HEK293 (cell line): Measurements from ENCODE around the gene FAM120B.

Experiments
- EGR2 ChIP-seq: fragments of 450-650 bp; formaldehyde crosslinking; IDR thresholded peaks from 2 replicates; pipeline ENCODE4 v1.5.1; 2016; ENCODE audit warnings: low read depth, missing biosample characterization, missing genetic modification characterization
- GLI4 ChIP-seq: fragments of 450-650 bp; formaldehyde crosslinking; IDR thresholded peaks from 2 replicates; pipeline ENCODE4 v1.5.1; 2016; ENCODE audit warnings: missing biosample characterization, missing genetic modification characterization
- MYNN ChIP-seq: fragments of 450-650 bp; formaldehyde crosslinking; IDR thresholded peaks from 2 replicates; pipeline ENCODE4 v1.5.1; 2016; ENCODE audit warnings: missing biosample characterization, missing genetic modification characterization, borderline replicate concordance
- ZNF274 ChIP-seq, 2 experiments: fragments of 200-500 bp in 1 of 2; fragments of 450-650 bp in 1 of 2; sonication (Bioruptor generic) in 1 of 2; formaldehyde crosslinking in 1 of 2; IDR thresholded peaks; 2 replicates each; pipeline versions ENCODE4 v1.5.1 to v1.6.1; 2014 to 2016; ENCODE audit warnings: borderline replicate concordance in 1 of 2, inconsistent platforms in 1 of 2, low read length in 1 of 2, missing biosample characterization in 1 of 2, missing genetic modification characterization in 1 of 2
- ZNF621 ChIP-seq: fragments of 450-650 bp; formaldehyde crosslinking; IDR thresholded peaks from 2 replicates; pipeline ENCODE4 v1.5.1; 2017; ENCODE audit warnings: missing biosample characterization, missing genetic modification characterization
- ZNF658 ChIP-seq: fragments of 450-650 bp; formaldehyde crosslinking; IDR thresholded peaks from 2 replicates; pipeline ENCODE4; 2016; ENCODE audit warnings: missing biosample characterization, missing genetic modification characterization
- TF ChIP-seq, protein P1 (sequence below): fragments of 450-650 bp; formaldehyde crosslinking; IDR thresholded peaks from 2 replicates; pipeline ENCODE4 v1.5.1; 2016; ENCODE audit warnings: missing biosample characterization, missing genetic modification characterization
- TF ChIP-seq, protein P2 (sequence below): fragments of 450-650 bp; formaldehyde crosslinking; IDR thresholded peaks from 2 replicates; pipeline ENCODE4 v1.5.1; 2016; ENCODE audit warnings: missing biosample characterization, missing genetic modification characterization
- TF ChIP-seq, protein P3 (sequence below): fragments of 450-650 bp; formaldehyde crosslinking; IDR thresholded peaks from 2 replicates; pipeline ENCODE4 v1.5.1; 2016; ENCODE audit warnings: missing biosample characterization, missing genetic modification characterization
- TF ChIP-seq, protein P4 (sequence below): fragments of 450-650 bp; formaldehyde crosslinking; IDR thresholded peaks from 2 replicates; pipeline ENCODE4 v1.5.1; 2016; ENCODE audit warnings: missing biosample characterization, missing genetic modification characterization

DNA sequence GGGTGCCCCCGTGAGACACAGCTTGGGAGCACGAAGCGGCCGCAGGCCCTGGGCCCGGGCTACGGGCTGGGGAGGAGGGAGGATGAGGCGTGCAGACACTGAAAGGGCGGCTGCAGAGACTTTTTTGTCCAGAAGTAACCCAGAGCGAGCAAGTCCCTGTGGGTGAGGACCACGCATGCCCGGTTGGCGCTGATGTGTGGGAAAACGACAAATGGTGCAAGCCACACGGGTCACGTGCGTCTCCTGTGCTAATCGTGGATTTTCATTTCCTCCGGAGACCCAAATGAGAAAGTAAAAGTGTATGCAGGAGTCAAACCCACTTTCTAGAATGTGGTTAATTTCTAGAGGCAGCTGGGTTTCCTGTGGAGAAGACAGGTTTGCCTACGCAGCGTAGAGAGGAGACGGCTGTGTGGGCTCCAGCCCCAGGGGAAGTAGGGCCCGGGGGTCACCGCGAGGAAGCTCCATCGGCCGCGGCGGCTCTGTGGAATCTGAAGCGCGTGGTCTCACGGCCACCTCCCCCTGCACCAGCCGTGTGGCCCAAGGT is 34.7 kb upstream of the FAM120B start:
- TF ChIP-seq MYNN (no peak), ZNF274 (IDR thresholded peaks at IDR 0.05; ENCODE audit: low read length) (no peak), ZNF274 (tag by site-specific recombination; IDR thresholded peaks at IDR 0.05; ENCODE audit: borderline replicate concordance) (no peak), GLI4 (tag by site-specific recombination) (no peak), ZNF621 (tag by site-specific recombination) (no peak), EGR2 (tag by site-specific recombination) (no peak), ZNF658 (no peak)
- TF ChIP-seq, protein P1, sequence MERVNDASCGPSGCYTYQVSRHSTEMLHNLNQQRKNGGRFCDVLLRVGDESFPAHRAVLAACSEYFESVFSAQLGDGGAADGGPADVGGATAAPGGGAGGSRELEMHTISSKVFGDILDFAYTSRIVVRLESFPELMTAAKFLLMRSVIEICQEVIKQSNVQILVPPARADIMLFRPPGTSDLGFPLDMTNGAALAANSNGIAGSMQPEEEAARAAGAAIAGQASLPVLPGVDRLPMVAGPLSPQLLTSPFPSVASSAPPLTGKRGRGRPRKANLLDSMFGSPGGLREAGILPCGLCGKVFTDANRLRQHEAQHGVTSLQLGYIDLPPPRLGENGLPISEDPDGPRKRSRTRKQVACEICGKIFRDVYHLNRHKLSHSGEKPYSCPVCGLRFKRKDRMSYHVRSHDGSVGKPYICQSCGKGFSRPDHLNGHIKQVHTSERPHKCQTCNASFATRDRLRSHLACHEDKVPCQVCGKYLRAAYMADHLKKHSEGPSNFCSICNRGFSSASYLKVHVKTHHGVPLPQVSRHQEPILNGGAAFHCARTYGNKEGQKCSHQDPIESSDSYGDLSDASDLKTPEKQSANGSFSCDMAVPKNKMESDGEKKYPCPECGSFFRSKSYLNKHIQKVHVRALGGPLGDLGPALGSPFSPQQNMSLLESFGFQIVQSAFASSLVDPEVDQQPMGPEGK (tag by site-specific recombination): no peak
- TF ChIP-seq, protein P2, sequence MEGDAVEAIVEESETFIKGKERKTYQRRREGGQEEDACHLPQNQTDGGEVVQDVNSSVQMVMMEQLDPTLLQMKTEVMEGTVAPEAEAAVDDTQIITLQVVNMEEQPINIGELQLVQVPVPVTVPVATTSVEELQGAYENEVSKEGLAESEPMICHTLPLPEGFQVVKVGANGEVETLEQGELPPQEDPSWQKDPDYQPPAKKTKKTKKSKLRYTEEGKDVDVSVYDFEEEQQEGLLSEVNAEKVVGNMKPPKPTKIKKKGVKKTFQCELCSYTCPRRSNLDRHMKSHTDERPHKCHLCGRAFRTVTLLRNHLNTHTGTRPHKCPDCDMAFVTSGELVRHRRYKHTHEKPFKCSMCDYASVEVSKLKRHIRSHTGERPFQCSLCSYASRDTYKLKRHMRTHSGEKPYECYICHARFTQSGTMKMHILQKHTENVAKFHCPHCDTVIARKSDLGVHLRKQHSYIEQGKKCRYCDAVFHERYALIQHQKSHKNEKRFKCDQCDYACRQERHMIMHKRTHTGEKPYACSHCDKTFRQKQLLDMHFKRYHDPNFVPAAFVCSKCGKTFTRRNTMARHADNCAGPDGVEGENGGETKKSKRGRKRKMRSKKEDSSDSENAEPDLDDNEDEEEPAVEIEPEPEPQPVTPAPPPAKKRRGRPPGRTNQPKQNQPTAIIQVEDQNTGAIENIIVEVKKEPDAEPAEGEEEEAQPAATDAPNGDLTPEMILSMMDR (tag by site-specific recombination): no peak
- TF ChIP-seq, protein P3, sequence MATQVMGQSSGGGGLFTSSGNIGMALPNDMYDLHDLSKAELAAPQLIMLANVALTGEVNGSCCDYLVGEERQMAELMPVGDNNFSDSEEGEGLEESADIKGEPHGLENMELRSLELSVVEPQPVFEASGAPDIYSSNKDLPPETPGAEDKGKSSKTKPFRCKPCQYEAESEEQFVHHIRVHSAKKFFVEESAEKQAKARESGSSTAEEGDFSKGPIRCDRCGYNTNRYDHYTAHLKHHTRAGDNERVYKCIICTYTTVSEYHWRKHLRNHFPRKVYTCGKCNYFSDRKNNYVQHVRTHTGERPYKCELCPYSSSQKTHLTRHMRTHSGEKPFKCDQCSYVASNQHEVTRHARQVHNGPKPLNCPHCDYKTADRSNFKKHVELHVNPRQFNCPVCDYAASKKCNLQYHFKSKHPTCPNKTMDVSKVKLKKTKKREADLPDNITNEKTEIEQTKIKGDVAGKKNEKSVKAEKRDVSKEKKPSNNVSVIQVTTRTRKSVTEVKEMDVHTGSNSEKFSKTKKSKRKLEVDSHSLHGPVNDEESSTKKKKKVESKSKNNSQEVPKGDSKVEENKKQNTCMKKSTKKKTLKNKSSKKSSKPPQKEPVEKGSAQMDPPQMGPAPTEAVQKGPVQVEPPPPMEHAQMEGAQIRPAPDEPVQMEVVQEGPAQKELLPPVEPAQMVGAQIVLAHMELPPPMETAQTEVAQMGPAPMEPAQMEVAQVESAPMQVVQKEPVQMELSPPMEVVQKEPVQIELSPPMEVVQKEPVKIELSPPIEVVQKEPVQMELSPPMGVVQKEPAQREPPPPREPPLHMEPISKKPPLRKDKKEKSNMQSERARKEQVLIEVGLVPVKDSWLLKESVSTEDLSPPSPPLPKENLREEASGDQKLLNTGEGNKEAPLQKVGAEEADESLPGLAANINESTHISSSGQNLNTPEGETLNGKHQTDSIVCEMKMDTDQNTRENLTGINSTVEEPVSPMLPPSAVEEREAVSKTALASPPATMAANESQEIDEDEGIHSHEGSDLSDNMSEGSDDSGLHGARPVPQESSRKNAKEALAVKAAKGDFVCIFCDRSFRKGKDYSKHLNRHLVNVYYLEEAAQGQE (tag by site-specific recombination): no peak
- TF ChIP-seq, protein P4, sequence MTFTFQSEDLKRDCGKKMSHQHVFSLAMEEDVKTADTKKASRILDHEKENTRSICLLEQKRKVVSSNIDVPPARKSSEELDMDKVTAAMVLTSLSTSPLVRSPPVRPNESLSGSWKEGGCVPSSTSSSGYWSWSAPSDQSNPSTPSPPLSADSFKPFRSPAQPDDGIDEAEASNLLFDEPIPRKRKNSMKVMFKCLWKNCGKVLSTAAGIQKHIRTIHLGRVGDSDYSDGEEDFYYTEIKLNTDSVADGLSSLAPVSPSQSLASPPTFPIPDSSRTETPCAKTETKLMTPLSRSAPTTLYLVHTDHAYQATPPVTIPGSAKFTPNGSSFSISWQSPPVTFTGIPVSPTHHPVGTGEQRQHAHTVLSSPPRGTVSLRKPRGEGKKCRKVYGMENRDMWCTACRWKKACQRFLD (tag by site-specific recombination): no peak
